Activated naive CD4-positive, alpha-beta T cell treated with anti-CD3 and anti-CD28 coated beads, Interleukin-2, amount 10 ng/mL, durations not matched to agents 5 hours and 36 hours (primary cell): ENCODE results near the gene OSBPL3. TPM values are rescaled to one million over a fixed set of nuclear protein-coding genes. Genes with fewer than 3 reads are reported as not detected.

ENCODE experiments used
- total RNA-seq, 2 experiments: library from RNA; stranded (reverse); gene quantifications; one replicate each; pipeline ENCODE4 v1.2.3, GENCODE V29; 2021

OSBPL3 gene, protein sequence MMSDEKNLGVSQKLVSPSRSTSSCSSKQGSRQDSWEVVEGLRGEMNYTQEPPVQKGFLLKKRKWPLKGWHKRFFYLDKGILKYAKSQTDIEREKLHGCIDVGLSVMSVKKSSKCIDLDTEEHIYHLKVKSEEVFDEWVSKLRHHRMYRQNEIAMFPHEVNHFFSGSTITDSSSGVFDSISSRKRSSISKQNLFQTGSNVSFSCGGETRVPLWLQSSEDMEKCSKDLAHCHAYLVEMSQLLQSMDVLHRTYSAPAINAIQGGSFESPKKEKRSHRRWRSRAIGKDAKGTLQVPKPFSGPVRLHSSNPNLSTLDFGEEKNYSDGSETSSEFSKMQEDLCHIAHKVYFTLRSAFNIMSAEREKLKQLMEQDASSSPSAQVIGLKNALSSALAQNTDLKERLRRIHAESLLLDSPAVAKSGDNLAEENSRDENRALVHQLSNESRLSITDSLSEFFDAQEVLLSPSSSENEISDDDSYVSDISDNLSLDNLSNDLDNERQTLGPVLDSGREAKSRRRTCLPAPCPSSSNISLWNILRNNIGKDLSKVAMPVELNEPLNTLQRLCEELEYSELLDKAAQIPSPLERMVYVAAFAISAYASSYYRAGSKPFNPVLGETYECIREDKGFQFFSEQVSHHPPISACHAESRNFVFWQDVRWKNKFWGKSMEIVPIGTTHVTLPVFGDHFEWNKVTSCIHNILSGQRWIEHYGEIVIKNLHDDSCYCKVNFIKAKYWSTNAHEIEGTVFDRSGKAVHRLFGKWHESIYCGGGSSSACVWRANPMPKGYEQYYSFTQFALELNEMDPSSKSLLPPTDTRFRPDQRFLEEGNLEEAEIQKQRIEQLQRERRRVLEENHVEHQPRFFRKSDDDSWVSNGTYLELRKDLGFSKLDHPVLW
- 10 to 100 TPM; 76.6 to 78.8 TPM for total RNA-seq

DNA sequence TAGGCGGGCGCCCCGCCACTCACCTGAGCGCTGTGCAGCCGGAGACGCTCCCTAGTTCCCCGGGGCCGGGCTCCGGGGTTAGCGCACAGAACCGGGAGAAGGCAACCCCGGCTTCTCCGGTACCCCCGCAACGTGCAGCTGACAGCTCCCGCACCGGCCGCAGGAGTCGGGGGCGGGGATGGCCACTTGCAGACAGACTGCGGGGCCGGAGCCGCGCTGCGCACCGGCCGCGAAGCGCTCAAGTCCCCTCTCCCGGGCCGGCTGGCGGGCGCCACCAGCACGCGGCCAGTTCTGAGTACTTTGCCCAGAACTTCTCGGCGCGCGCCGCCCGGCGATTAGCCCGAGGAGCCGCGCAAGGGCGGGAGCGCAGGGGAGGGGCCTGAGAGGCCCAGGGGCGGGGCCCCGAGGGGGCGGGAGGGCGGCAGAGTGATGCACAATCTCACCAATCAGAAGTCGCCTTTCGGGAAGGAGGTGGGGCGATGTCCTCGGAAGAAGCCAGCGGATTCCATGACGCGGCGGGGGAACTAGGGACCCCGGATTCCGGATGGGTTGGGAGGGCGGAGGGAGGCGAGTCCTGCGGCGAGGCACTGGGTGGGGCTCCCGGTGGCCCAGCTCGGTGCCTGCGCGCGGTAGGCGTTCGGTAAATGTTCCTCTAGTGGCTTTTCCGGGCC, at the start of gene OSBPL3:
TSS of gene OSBPL3 (minus strand) at position 316 of the 671 bp plus-strand sequence. CDS start 87,706 bp downstream, outside the sequence.

DNA sequence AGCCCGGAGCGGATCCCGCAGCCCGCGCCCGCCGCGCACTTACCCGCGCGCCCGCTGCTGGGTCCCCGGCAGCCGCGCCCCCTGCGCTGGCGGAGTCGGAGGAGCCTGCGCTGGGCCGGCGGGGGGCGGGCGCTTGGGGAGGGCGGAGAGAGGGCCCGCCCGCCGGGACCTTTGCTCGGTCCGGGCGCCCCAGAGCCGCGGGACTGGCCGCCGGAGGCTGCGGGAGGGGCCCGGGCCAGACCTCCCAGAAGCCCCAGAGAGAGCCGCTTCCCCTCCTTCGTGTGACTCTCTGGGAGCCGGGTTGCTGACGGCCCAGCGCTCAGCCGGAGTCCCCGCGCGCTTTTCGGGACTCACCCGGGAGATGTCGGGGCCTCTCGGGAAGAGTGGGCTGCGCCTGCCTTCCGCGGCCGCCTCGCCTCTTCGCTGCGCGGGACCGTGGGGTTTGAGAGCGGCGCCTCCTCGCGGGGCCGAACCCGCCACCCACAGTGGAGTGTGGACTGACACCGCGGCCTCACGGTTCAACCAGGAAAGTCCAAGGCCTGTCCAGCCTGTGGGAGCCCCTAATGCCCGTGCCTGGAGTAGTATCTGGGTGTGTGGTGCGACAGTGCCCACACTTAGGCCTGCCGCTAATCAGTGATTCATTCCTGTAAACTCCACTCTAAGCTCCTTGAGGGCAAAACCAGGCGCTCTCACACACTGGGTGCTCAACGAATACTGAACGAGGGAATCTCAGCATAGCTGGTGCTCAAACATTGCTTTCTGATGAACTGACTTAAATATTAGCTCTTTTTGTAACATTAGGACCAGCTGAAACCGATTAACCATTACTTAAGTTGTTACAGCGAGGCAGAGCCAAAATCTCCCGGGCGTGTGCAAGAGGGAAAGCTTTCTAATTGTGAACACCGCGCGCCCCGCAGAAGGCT, 222.4 kb downstream of the OSBPL3 start, which contains the start of gene GSDME:
TSS of gene GSDME (minus strand) at position 112 of the 923 bp plus-strand sequence. CDS start 7,690 bp downstream, outside the sequence.

Other genes starting within 250 kb of the OSBPL3 start
- 1 to 10 TPM; 2.9 to 3.5 TPM for gene GSDME, start 222.7 kb downstream of the OSBPL3 start, total RNA-seq
- 10 to 100 TPM; 72.8 to 81.9 TPM for gene CYCS, start 145.1 kb upstream of the OSBPL3 start, total RNA-seq
- gene NPVF, start 248.3 kb upstream of the OSBPL3 start, total RNA-seq: not detected